ENCODE data around the gene RBFOX2. TPM values are rescaled to one million over a fixed set of nuclear protein-coding genes. Genes with fewer than 3 reads are reported as not detected.

The RBFOX2 gene
- total and polyA plus RNA-seq, 2 donors (not counting 1 experiment from before 2014, with no cell fraction given), result not detected

GRCh38 chr22:35905894-35906293 lies 122.7 kb downstream of the RBFOX2 start:
- Mint-ChIP-seq H3K9me3 (ENCODE audit: insufficient read depth) (no peaks in the 10 kb centered on the region), H3K27me3 (peaks cover 17% of the 10 kb centered on the region), H3K4me3 (no peak overlapping the region), H3K27ac (no peak overlapping the region), H3K4me1 (peaks cover 7% of the 10 kb centered on the region)
- Histone ChIP-seq H2AFZ (ENCODE audit: insufficient read depth, low read depth, low read length, poor library complexity, severe bottlenecking) (no peak overlapping the region), H3K27ac (ENCODE audit: low read length in 2 of 2) (no peak overlapping the region), H4K20me1 (ENCODE audit: control insufficient read depth, insufficient read depth, low read length, poor library complexity, severe bottlenecking) (no peaks in the 10 kb centered on the region), H3K4me3 (ENCODE audit: control extremely low read depth in 1 of 5, extremely low read depth in 1 of 5, insufficient read depth in 1 of 5, low read depth in 2 of 5, low read length in 4 of 5) (no peak overlapping the region), H3K79me2 (ENCODE audit: control insufficient read depth, insufficient read depth, low read length) (no peaks in the 10 kb centered on the region), H3K4me2 (replicated peaks; ENCODE audit: low read depth, low read length, poor library complexity, severe bottlenecking) (no peak overlapping the region), H3K36me3 (replicated peaks in 1 of 2; ENCODE audit: control extremely low read depth in 1 of 2, control insufficient read depth in 1 of 2, extremely low read depth in 1 of 2, insufficient read depth in 2 of 2, low read length in 1 of 2) (no peaks in the 10 kb centered on the region), H3K27me3 (replicated peaks in 1 of 4; ENCODE audit: control extremely low read depth in 1 of 4, control insufficient read depth in 3 of 4, insufficient read depth in 4 of 4, low read length in 3 of 4) (peaks cover 0 to 4% (median 1%) of the 10 kb centered on the region in 4 experiments), H3K4me1 (ENCODE audit: control insufficient read depth in 2 of 2, insufficient read depth in 2 of 2, low read length in 2 of 2) (no peaks in the 10 kb centered on the region), H3K9ac (ENCODE audit: low read length) (no peak overlapping the region), H3K9me3 (ENCODE audit: control extremely low read depth in 1 of 3, control insufficient read depth in 2 of 3, insufficient read depth in 1 of 3, low read length in 2 of 3) (no peaks in the 10 kb centered on the region)
- CTCF ChIA-PET, result no interaction called here
- no CpG with 5 or more reads among the region's 1 CpG for WGBS (ENCODE audit: insufficient coverage)
- POLR2A ChIA-PET, result no interaction called here
- TF ChIP-seq EZH2 (IDR thresholded peaks at IDR 0.05; ENCODE audit: borderline replicate concordance, insufficient read depth, low read depth, low read length, poor library complexity, severe bottlenecking) (no peak), CTCF (IDR thresholded peaks at IDR 0.05) (no peak)
- intact Hi-C loops (cut with micrococcal nuclease), result no loop called here
- ATAC-seq (ENCODE audit: low read depth) (no peak), DNase-seq (no peak)

GRCh38 chr22:35904752-35905151 lies 123.9 kb downstream of the RBFOX2 start:
- WGBS (ENCODE audit: insufficient coverage), result no CpG with 5 or more reads among the region's 6 CpGs
- peaks cover 7% of the 10 kb centered on the region for H3K4me1 Mint-ChIP-seq
- TF ChIP-seq EZH2 (IDR thresholded peaks at IDR 0.05; ENCODE audit: borderline replicate concordance, insufficient read depth, low read depth, low read length, poor library complexity, severe bottlenecking), result no peak
- no peak for TF ChIP-seq CTCF (IDR thresholded peaks at IDR 0.05)
- Histone ChIP-seq H2AFZ (ENCODE audit: insufficient read depth, low read depth, low read length, poor library complexity, severe bottlenecking) (no peak overlapping the region), H3K4me1 (ENCODE audit: control insufficient read depth in 2 of 2, insufficient read depth in 2 of 2, low read length in 2 of 2) (no peaks in the 10 kb centered on the region), H4K20me1 (ENCODE audit: control insufficient read depth, insufficient read depth, low read length, poor library complexity, severe bottlenecking) (no peaks in the 10 kb centered on the region), H3K79me2 (ENCODE audit: control insufficient read depth, insufficient read depth, low read length) (no peaks in the 10 kb centered on the region), H3K27ac (ENCODE audit: low read length in 2 of 2) (no peak overlapping the region), H3K4me3 (ENCODE audit: control extremely low read depth in 1 of 5, extremely low read depth in 1 of 5, insufficient read depth in 1 of 5, low read depth in 2 of 5, low read length in 4 of 5) (no peak overlapping the region), H3K4me2 (replicated peaks; ENCODE audit: low read depth, low read length, poor library complexity, severe bottlenecking) (no peak overlapping the region), H3K9ac (ENCODE audit: low read length) (no peak overlapping the region), H3K9me3 (ENCODE audit: control extremely low read depth in 1 of 3, control insufficient read depth in 2 of 3, insufficient read depth in 1 of 3, low read length in 2 of 3) (no peaks in the 10 kb centered on the region), H3K36me3 (replicated peaks in 1 of 2; ENCODE audit: control extremely low read depth in 1 of 2, control insufficient read depth in 1 of 2, extremely low read depth in 1 of 2, insufficient read depth in 2 of 2, low read length in 1 of 2) (no peaks in the 10 kb centered on the region), H3K27me3 (replicated peaks in 1 of 4; ENCODE audit: control extremely low read depth in 1 of 4, control insufficient read depth in 3 of 4, insufficient read depth in 4 of 4, low read length in 3 of 4) (peaks cover 0 to 5% (median 2%) of the 10 kb centered on the region in 4 experiments)
- no peaks in the 10 kb centered on the region for H3K9me3 Mint-ChIP-seq (ENCODE audit: insufficient read depth)
- H3K27me3 Mint-ChIP-seq, result peaks cover 17% of the 10 kb centered on the region
- intact Hi-C loops (cut with micrococcal nuclease), result no loop called here
- ATAC-seq (ENCODE audit: low read depth) (no peak), DNase-seq (no peak)
- CTCF ChIA-PET, result no interaction called here
- POLR2A ChIA-PET, result no interaction called here
- H3K27ac Mint-ChIP-seq, result no peak overlapping the region
- no peak overlapping the region for H3K4me3 Mint-ChIP-seq

All from B cell (primary cell).